ENCODE measurements around the gene SP4. TPM values are rescaled to one million over a fixed set of nuclear protein-coding genes. Genes with fewer than 3 reads are reported as not detected.
"Not testable (repeated sequence)": the region's sequence is repeated elsewhere in the genome, so short reads cannot be mapped to it uniquely, and the experiment has no call there.

The SP4 gene
- total and polyA plus RNA-seq, 8 donors = 1.3 to 5.1 (median 3.3) TPM

GRCh38 chr7:21526448-21526847, 98.6 kb downstream of the SP4 start:
- Histone ChIP-seq H3K4me1 (no peaks in the 10 kb centered on the region), H3K27ac (no peak overlapping the region), H3K9me3 (no peaks in the 10 kb centered on the region), H3K27me3 (no peaks in the 10 kb centered on the region), H3K36me3 (no peaks in the 10 kb centered on the region), H3K4me3 (no peak overlapping the region)
- ATAC-seq = no peak
- TF ChIP-seq, protein P1, sequence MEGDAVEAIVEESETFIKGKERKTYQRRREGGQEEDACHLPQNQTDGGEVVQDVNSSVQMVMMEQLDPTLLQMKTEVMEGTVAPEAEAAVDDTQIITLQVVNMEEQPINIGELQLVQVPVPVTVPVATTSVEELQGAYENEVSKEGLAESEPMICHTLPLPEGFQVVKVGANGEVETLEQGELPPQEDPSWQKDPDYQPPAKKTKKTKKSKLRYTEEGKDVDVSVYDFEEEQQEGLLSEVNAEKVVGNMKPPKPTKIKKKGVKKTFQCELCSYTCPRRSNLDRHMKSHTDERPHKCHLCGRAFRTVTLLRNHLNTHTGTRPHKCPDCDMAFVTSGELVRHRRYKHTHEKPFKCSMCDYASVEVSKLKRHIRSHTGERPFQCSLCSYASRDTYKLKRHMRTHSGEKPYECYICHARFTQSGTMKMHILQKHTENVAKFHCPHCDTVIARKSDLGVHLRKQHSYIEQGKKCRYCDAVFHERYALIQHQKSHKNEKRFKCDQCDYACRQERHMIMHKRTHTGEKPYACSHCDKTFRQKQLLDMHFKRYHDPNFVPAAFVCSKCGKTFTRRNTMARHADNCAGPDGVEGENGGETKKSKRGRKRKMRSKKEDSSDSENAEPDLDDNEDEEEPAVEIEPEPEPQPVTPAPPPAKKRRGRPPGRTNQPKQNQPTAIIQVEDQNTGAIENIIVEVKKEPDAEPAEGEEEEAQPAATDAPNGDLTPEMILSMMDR (IDR thresholded peaks at IDR 0.05) = no peak
- no peak for FAIRE-seq
- 90 to 98% methylated on average over 3 of the region's 3 CpGs for WGBS, 2 donors
- intact Hi-C loops (cut with DNase I) = no loop called here
- no peak for DNase-seq

DNA sequence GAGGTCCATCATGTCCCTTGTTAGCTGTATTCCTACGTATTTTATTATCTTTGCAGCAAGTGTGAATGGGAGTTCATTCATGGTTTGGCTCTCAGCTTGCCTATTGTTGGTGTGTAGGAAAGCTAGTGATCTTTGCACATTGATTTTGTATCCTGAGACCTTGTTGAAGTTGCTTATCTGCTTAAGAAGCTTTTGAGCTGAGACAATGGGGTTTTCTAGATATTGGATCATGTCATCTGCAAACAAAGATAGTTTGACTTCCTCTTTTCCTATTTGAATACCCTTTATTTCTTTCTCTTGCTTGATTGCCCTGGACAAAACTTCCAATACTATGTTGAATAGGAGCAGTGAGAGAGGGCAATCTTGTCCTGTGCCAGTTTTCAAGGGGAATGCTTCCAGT, 104.6 kb downstream of the SP4 start:
- H3K27ac ChIP-seq; H3K4me3 ChIP-seq; H3K9me3 ChIP-seq; ATAC-seq; intact Hi-C loops (cut with DNase I); FAIRE-seq; DNase-seq; H3K36me3 ChIP-seq; H3K4me1 ChIP-seq; H3K27me3 ChIP-seq: not testable (repeated sequence)
- 36 to 51% methylated on average over 1 of the region's 1 CpG for WGBS, 2 donors

DNA sequence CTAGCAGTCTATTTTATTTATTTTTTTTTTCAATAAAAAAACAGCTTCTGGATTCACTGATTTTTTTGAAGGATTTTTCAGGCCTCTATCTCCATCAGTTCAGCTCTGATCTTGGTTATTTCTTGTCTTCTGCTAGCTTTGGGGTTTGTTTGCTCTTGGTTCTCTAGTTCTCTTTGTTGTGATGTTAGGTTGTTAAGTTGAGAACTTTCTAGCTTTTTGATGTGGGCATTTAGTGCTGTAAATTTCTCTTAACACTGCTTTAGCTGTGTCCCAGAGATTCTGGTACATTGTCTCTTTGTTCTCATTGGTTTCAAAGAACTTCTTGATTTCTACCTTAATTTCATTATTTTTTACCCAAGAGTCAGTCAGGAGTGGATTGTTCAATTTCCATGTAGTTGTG, 105.8 kb downstream of the SP4 start:
- intact Hi-C loops (cut with DNase I); ATAC-seq; H3K27ac ChIP-seq; DNase-seq; H3K27me3 ChIP-seq; H3K4me3 ChIP-seq; H3K36me3 ChIP-seq; H3K9me3 ChIP-seq; H3K4me1 ChIP-seq; FAIRE-seq: not testable (repeated sequence)

DNA sequence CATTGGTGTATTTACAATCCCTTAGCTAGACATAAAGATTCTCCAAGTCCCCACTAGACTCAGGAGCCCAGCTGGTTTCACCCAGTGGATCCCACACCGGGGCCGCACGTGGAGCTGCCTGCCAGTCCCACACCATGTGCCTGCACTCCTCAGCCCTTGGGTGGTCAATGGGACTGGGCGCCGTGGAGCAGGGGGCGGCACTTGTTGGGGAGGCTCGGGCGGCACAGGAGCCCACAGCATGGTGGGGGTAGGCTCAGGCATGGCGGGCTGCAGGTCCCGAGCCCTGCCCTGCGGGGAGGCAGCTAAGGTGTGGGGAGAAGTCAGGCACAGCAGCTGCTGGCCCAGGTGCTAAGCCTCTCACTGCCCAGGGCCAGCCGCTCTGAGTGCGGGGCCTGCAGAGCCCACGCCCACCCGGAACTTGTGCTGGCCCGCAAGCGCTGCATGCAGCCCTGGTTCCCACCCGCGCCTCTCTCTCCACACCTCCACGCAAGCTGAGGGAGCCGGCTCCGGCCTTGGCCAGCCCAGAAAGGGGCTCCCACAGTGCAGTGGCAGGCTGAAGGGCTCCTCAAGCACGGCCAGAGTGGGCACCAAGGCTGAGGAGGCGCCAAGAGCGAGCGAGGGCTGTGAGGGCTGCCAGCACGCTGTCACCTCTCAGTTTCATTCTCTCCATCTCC, 108.7 kb downstream of the SP4 start:
- intact Hi-C loops (cut with DNase I); H3K4me1 ChIP-seq; ATAC-seq: not testable (repeated sequence)

DNA sequence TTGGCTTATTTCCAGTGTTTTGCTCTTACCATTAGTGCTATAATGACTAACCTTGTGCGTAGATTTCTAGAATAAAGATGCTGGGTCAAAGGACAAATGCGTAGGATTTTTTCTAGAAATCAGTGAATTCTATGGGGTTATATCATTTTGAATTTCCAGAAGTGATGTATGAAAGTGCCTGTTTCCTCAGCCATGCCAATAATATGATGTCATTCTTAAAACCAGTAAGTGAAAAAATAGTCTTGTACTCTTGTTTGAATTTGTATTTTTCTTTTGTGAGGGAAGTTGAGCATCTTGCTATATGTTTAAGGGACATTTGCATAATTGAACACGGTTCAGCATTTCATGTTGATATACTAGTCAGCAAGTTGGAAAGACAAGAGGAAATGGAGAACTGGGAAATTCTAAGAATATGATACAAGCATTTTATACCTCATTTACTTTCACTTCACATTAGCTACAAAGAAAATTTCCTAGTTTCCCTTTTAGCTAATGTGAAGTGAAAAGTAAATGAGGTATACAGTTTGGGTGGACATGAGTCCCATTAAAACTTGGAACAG, 111.1 kb downstream of the SP4 start:
- Histone ChIP-seq H3K27me3 (peaks cover 0 to 3% (median under 1%) of the 10 kb centered on the region in 4 donors), H3K27ac (no peak overlapping the region), H3K4me1 (peaks cover 0 to 9% (median 7%) of the 10 kb centered on the region in 3 donors), H3K36me3 (no peaks in the 10 kb centered on the region), H3K9me3 (no peaks in the 10 kb centered on the region), H3K4me3 (no peak overlapping the region)
- ATAC-seq (no peak), FAIRE-seq (no peak), DNase-seq (no peak)
- TF ChIP-seq, protein P1 (IDR thresholded peaks at IDR 0.05) = no peak
- intact Hi-C loops (cut with DNase I) = no loop called here
- 78 to 81% methylated on average over 3 of the region's 3 CpGs for WGBS, 2 donors

More for the DNA sequence above, 108.7 kb downstream of the SP4 start:
- not testable (repeated sequence) for FAIRE-seq, H3K27me3 ChIP-seq, H3K9me3 ChIP-seq, H3K36me3 ChIP-seq, H3K4me3 ChIP-seq, H3K27ac ChIP-seq
- 91 to 94% methylated on average over 27 of the region's 27 CpGs for WGBS, 2 donors
- peak in 1 of 6 donors; percentile 62 for DNase-seq

DNA sequence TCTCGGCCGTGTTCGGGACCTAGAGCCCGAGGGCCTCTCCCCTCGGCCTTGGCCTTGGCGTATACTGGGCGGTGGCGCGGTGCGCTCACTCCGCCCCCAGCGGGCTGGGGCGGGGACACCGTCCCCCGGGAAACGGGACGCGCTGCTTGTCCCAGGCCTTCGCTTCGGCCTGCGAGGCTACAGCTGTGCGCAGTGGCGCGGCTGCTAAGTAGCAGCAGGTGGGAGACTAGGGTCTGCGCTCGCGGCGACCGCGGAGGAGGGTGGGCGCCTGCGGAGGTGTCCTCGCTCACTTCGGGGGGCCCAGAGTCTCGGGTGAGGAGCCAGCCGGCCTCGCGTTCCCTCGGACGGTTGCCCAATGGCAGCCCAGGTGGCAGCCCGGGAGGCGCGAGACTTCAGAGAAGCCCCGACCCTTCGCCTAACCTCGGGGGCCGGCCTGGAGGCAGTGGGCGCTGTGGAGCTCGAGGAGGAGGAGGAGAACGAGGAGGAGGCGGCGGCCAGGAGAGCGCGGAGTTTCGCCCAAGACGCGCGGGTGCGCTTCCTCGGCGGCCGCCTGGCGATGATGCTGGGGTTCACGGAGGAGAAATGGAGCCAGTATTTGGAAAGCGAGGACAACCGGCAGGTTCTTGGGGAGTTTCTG, 115.1 kb downstream of the SP4 start, which contains the start of gene DNAH11:
DNAH11 (plus strand) TSS at position 149 of the 637 bp plus-strand sequence; CDS start at position 356, 207 bp downstream.
- FAIRE-seq = no peak
- intact Hi-C loops (cut with DNase I) = no loop called here
- ATAC-seq = peak; percentile 98 to 99 (median 98)
- Histone ChIP-seq H3K27me3 (peaks cover 0 to 6% (median 1%) of the 10 kb centered on the region in 4 donors), H3K4me3 (peak within 1 kb of the TSS; percentile 17 to 62 (median 40)), H3K27ac (no peak within 1 kb of the TSS), H3K9me3 (no peaks in the 10 kb centered on the region), H3K4me1 (peaks cover 0 to 9% (median 7%) of the 10 kb centered on the region in 3 donors), H3K36me3 (no peaks in the 10 kb centered on the region)
- TF ChIP-seq, protein P1 (IDR thresholded peaks at IDR 0.05) = no peak
- DNase-seq = peak; percentile 54 to 87 (median 62)
- WGBS, 2 donors = 1% methylated on average over 57 to 66 of the region's 66 CpGs

All from pancreas (tissue), 10 donors.